H1 (cell line): ENCODE results near the gene SLC2A13. TPM values are rescaled to one million over a fixed set of nuclear protein-coding genes. Genes with fewer than 3 reads are reported as not detected.

Experiments used
- CTCF ChIA-PET: fragments of 300-600 bp; sonication (Branson Sonifier 250); formaldehyde crosslinking; loops from one replicate; lab custom pipeline; 2021; ENCODE audit not compliant: partially characterized antibody; lab: Charles Lee
- POLR2A ChIA-PET: fragments of 300-600 bp; sonication (Branson Sonifier 250); formaldehyde crosslinking; loops from one replicate; lab custom pipeline; 2021; ENCODE audit warnings: inconsistent platforms; ENCODE audit not compliant: partially characterized antibody; lab: Charles Lee
- DNase-seq, 2 experiments: peaks; one replicate each; pipeline versions ENCODE4 v3.0.0 to v3.0.0-alpha.2; 2010 to 2022; ENCODE audit warnings: low spot score in 2 of 2, low read depth in 1 of 2, mixed read lengths in 1 of 2
- FAIRE-seq: peaks from 2 replicates; lab custom pipeline; 2011; peaks lifted over from hg19 to GRCh38; lab: Jason Lieb, UNC
- H2AFZ ChIP-seq: 2 replicates; pipeline ENCODE4 v1.8.1; 2012; ENCODE audit warnings: low read length, inconsistent platforms
- H2AK5ac ChIP-seq: 2 replicates; pipeline ENCODE4 v1.6.1; 2013; ENCODE audit warnings: low read depth, low read length
- H2BK120ac ChIP-seq: replicated peaks from 2 replicates; pipeline ENCODE3; 2013; ENCODE audit warnings: low read depth, low read length, inconsistent platforms
- H2BK12ac ChIP-seq: 2 replicates; pipeline ENCODE4 v1.6.1; 2013; ENCODE audit warnings: low read depth, low read length
- H2BK15ac ChIP-seq: 2 replicates; pipeline ENCODE4 v1.6.1; 2013; ENCODE audit warnings: low read length
- H2BK20ac ChIP-seq: 2 replicates; pipeline ENCODE4 v1.6.1; 2013; ENCODE audit warnings: low read length
- H2BK5ac ChIP-seq: 2 replicates; pipeline ENCODE4 v1.6.1; 2013; ENCODE audit warnings: low read depth, low read length
- H3K14ac ChIP-seq: 2 replicates; pipeline ENCODE4 v1.6.1; 2013; ENCODE audit warnings: inconsistent platforms; ENCODE audit not compliant: insufficient read length
- H3K18ac ChIP-seq: 2 replicates; pipeline ENCODE4 v1.6.1; 2013; ENCODE audit warnings: low read length; ENCODE audit errors: extremely low read depth
- H3K23ac ChIP-seq: 2 replicates; pipeline ENCODE4 v1.6.1; 2013; ENCODE audit warnings: inconsistent platforms; ENCODE audit not compliant: insufficient read length
- H3K23me2 ChIP-seq: 2 replicates; pipeline ENCODE4 v1.6.1; 2013; ENCODE audit warnings: low read depth, low read length
- H3K27ac ChIP-seq: 2 replicates; pipeline ENCODE4 v1.6.1; 2011; ENCODE audit warnings: low read depth, low read length, inconsistent platforms
- H3K27me3 ChIP-seq, 4 experiments: replicated peaks in 1 of 4; 1 replicate in 1 of 4; 2 replicates in 3 of 4; pipeline versions ENCODE4 v1.6.1 to v1.8.1; 2011 to 2013; ENCODE audit warnings: low read length in 3 of 4, mild to moderate bottlenecking in 3 of 4, inconsistent platforms in 2 of 4, mixed read lengths in 2 of 4, moderate library complexity in 1 of 4; ENCODE audit not compliant: control insufficient read depth in 3 of 4, insufficient read depth in 3 of 4; ENCODE audit errors: extremely low read depth in 1 of 4
- H3K36me3 ChIP-seq, 4 experiments: 2 replicates each; pipeline versions ENCODE4 v1.6.1 to v1.8.1; 2011 to 2013; ENCODE audit warnings: mild to moderate bottlenecking in 4 of 4, low read length in 3 of 4, moderate library complexity in 2 of 4, control low read depth in 1 of 4, inconsistent platforms in 1 of 4; ENCODE audit not compliant: insufficient read depth in 4 of 4, control insufficient read depth in 2 of 4
- H3K4ac ChIP-seq: replicated peaks from 2 replicates; pipeline ENCODE3; 2013; ENCODE audit warnings: low read length, low read depth, mixed read lengths, inconsistent platforms; ENCODE audit not compliant: insufficient read length
- H3K4me1 ChIP-seq, 4 experiments: replicated peaks in 1 of 4; 1 replicate in 1 of 4; 2 replicates in 3 of 4; pipeline versions ENCODE4 v1.6.1 to v1.8.1; 2011 to 2013; ENCODE audit warnings: low read length in 3 of 4, inconsistent platforms in 2 of 4, mixed read lengths in 1 of 4; ENCODE audit not compliant: insufficient read depth in 4 of 4, control insufficient read depth in 3 of 4
- H3K4me2 ChIP-seq, 2 experiments: 2 replicates each; pipeline versions ENCODE4 v1.6.1 to v1.8.1; 2011 to 2013; ENCODE audit warnings: low read depth in 2 of 2, low read length in 2 of 2, control low read depth in 1 of 2, inconsistent platforms in 1 of 2, mild to moderate bottlenecking in 1 of 2; ENCODE audit not compliant: insufficient read depth in 1 of 2
- H3K4me3 ChIP-seq, 4 experiments: fragments of 200-600, 300-600 bp in 1 of 4; sonication (generic), shearing (Covaris generic), sonication (Bioruptor Twin) in 1 of 4; 2 replicates each; pipeline versions ENCODE4 v1.5.1 to v1.8.1; 2011 to 2016; ENCODE audit warnings: low read length in 4 of 4, low read depth in 3 of 4, control low read depth in 2 of 4, inconsistent platforms in 2 of 4, mild to moderate bottlenecking in 2 of 4, mixed read lengths in 1 of 4, moderate library complexity in 1 of 4; ENCODE audit not compliant: insufficient read depth in 2 of 4; ENCODE audit errors: extremely low read depth in 1 of 4
- H3K56ac ChIP-seq: replicated peaks from 2 replicates; pipeline ENCODE3; 2013; ENCODE audit warnings: low read depth, mild to moderate bottlenecking, mixed read lengths, low read length, inconsistent platforms; ENCODE audit not compliant: insufficient read length
- H3K79me1 ChIP-seq: 2 replicates; pipeline ENCODE4 v1.6.1; 2013; ENCODE audit warnings: low read depth, low read length, control low read depth
- H3K79me2 ChIP-seq, 2 experiments: 2 replicates each; pipeline versions ENCODE4 v1.6.1 to v1.8.1; 2012 to 2013; ENCODE audit warnings: low read length in 2 of 2, mild to moderate bottlenecking in 2 of 2, inconsistent platforms in 1 of 2; ENCODE audit not compliant: insufficient read depth in 2 of 2, control insufficient read depth in 1 of 2
- H3K9ac ChIP-seq, 4 experiments: replicated peaks in 1 of 4; 1 replicate in 1 of 4; 2 replicates in 3 of 4; pipeline versions ENCODE4 v1.6.1 to v1.8.1; 2011 to 2013; ENCODE audit warnings: low read depth in 3 of 4, low read length in 3 of 4, control low read depth in 2 of 4, mild to moderate bottlenecking in 2 of 4, moderate library complexity in 2 of 4, inconsistent platforms in 1 of 4; ENCODE audit errors: extremely low read depth in 1 of 4
- H3K9me3 ChIP-seq, 2 experiments: 2 replicates each; pipeline versions ENCODE4 v1.6.1 to v1.8.1; 2012 to 2013; ENCODE audit warnings: mild to moderate bottlenecking in 2 of 2, moderate library complexity in 2 of 2, control low read depth in 1 of 2, inconsistent platforms in 1 of 2, low read depth in 1 of 2, low read length in 1 of 2, mixed read lengths in 1 of 2; ENCODE audit not compliant: insufficient read depth in 2 of 2
- H4K20me1 ChIP-seq, 2 experiments: replicated peaks in 1 of 2; 2 replicates each; pipeline versions ENCODE3 to v1.8.1; 2011 to 2013; ENCODE audit warnings: inconsistent platforms in 2 of 2, low read length in 2 of 2, mild to moderate bottlenecking in 1 of 2; ENCODE audit not compliant: insufficient read depth in 2 of 2, control insufficient read depth in 1 of 2
- H4K5ac ChIP-seq: 2 replicates; pipeline ENCODE4 v1.6.1; 2013; ENCODE audit warnings: low read length, low read depth, mixed read lengths, inconsistent platforms; ENCODE audit not compliant: insufficient read length
- H4K8ac ChIP-seq: 2 replicates; pipeline ENCODE4 v1.8.0; 2013; ENCODE audit warnings: mild to moderate bottlenecking, moderate library complexity, low read length, inconsistent platforms; ENCODE audit not compliant: insufficient read depth; ENCODE audit errors: extremely low read depth
- H4K91ac ChIP-seq: replicated peaks from 2 replicates; pipeline ENCODE3; 2013; ENCODE audit warnings: low read length, mixed read lengths, inconsistent platforms; ENCODE audit not compliant: insufficient read length
- BACH1 ChIP-seq: IDR thresholded peaks from 2 replicates; pipeline ENCODE4 v1.6.1; 2012; ENCODE audit warnings: low read length, improper control_type of control experiment
- WGBS, 2 experiments: shearing (Covaris generic) in 1 of 2; methylation state at CpG; one replicate each; pipeline versions ENCODE4 v1.1.6 to v1.1.7; 2013 to 2015; ENCODE audit warnings: low lambda C conversion rate in 2 of 2, mixed read lengths in 2 of 2, inconsistent platforms in 1 of 2, low coverage in 1 of 2, missing lambda C conversion rate in 1 of 2; ENCODE audit not compliant: insufficient replicate concordance in 2 of 2, insufficient coverage in 1 of 2, insufficient read length in 1 of 2; ENCODE audit errors: extremely low coverage in 1 of 2, missing lambda C conversion rate in 1 of 2; 5-methylcytosine and 5-hydroxymethylcytosine counted together
- polyA plus RNA-seq, 7 experiments: library from polyadenylated mRNA; depleted of rRNA in 3 of 7; stranded (reverse) in 5 of 7; unstranded in 2 of 7; fragments of >200 nt in 5 of 7; fragments of 200-250 nt in 2 of 7; gene quantifications; 1 replicate in 5 of 7; 2 replicates in 1 of 7; 4 replicates in 1 of 7; pipeline versions ENCODE4 v1.2.1 to v1.2.3, GENCODE V29; 2011 to 2013; ENCODE audit warnings: missing spikeins in 2 of 7, mixed read lengths in 2 of 7
- total RNA-seq: library from RNA; stranded (reverse); fragmentation: NEBNext Ultra II Directional; extraction: Animal tissue kit (Norgen Biotek cat#: 25700); gene quantifications from 2 replicates; pipeline ENCODE4 v1.2.1, GENCODE V29; 2021

SLC2A13 gene
- total and polyA plus RNA-seq, 2 of the 8 experiments (the other 6 are each of a cell fraction or from before 2014, with no cell fraction given) = 2.8 to 9.6 TPM

DNA sequence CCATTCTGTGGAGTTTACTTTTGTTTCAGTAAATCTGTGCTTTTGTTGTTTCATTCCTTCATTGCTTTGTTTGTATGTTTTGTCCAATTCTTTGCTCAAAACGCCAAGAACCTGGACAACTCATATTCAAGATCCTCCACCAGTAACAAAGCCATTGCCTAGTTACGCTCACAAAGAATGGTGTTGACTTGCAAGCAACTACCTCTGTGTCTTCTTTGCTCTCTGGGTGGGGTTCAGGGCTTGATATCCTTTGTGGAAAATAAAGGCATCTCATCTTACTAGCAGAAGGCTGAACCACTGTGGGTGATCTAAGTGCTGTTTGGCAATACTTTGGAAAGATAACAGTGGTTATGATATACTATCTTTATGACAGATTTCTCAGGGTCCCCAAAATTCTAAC is 252.9 kb downstream of the SLC2A13 start:
- peaks cover 0 to 1% of the 10 kb centered on the region in 2 experiments for H4K20me1 ChIP-seq
- no peak overlapping the region for H2BK15ac ChIP-seq
- no peaks in the 10 kb centered on the region for H3K9me3 ChIP-seq
- WGBS, 2 experiments = 94% methylated on average over 2 of the region's 2 CpGs; no CpG with 5 or more reads in 1 of the 2 experiments
- no peak overlapping the region for H3K9ac ChIP-seq
- no peak for DNase-seq
- no peak overlapping the region for H3K4me3 ChIP-seq
- H2BK12ac ChIP-seq = no peak overlapping the region
- no peak overlapping the region for H2BK20ac ChIP-seq
- H3K36me3 ChIP-seq = no peaks in the 10 kb centered on the region
- ChIA-PET POLR2A (no interaction called here), CTCF (no interaction called here)
- H3K4me2 ChIP-seq = no peak overlapping the region
- H3K27ac ChIP-seq = no peak overlapping the region
- no peak overlapping the region for H3K4ac ChIP-seq
- no peaks in the 10 kb centered on the region for H3K4me1 ChIP-seq
- H3K79me2 ChIP-seq = no peaks in the 10 kb centered on the region
- no peak overlapping the region for H4K8ac ChIP-seq
- no peak overlapping the region for H3K18ac ChIP-seq
- H3K23ac ChIP-seq = no peak overlapping the region
- H4K5ac ChIP-seq = no peak overlapping the region
- no peak overlapping the region for H3K56ac ChIP-seq
- no peak for TF ChIP-seq BACH1
- no peaks in the 10 kb centered on the region for H3K27me3 ChIP-seq
- H4K91ac ChIP-seq = no peak overlapping the region
- no peak for FAIRE-seq
- H3K23me2 ChIP-seq = peaks cover 2% of the 10 kb centered on the region; the same call in 1 of the 2 replicates
- H2AFZ ChIP-seq = no peak overlapping the region
- no peak overlapping the region for H2BK120ac ChIP-seq
- no peak overlapping the region for H2BK5ac ChIP-seq
- no peak overlapping the region for H3K14ac ChIP-seq
- H3K79me1 ChIP-seq = no peaks in the 10 kb centered on the region
- no peak overlapping the region for H2AK5ac ChIP-seq
